H1 (cell line): ENCODE measurements around the gene CIITA. TPM values are rescaled to one million over a fixed set of nuclear protein-coding genes. Genes with fewer than 3 reads are reported as not detected.

ENCODE experiments used
- CTCF ChIA-PET: fragments of 300-600 bp; sonication (Branson Sonifier 250); formaldehyde crosslinking; loops from one replicate; lab custom pipeline; 2021; ENCODE audit not compliant: partially characterized antibody; lab: Charles Lee
- POLR2A ChIA-PET: fragments of 300-600 bp; sonication (Branson Sonifier 250); formaldehyde crosslinking; loops from one replicate; lab custom pipeline; 2021; ENCODE audit warnings: inconsistent platforms; ENCODE audit not compliant: partially characterized antibody; lab: Charles Lee
- DNase-seq, 2 experiments: peaks; one replicate each; pipeline versions ENCODE4 v3.0.0 to v3.0.0-alpha.2; 2010 to 2022; ENCODE audit warnings: low spot score in 2 of 2, low read depth in 1 of 2, mixed read lengths in 1 of 2
- FAIRE-seq: peaks from 2 replicates; lab custom pipeline; 2011; peaks lifted over from hg19 to GRCh38; lab: Jason Lieb, UNC
- H2AFZ ChIP-seq: 2 replicates; pipeline ENCODE4 v1.8.1; 2012; ENCODE audit warnings: low read length, inconsistent platforms
- H2AK5ac ChIP-seq: 2 replicates; pipeline ENCODE4 v1.6.1; 2013; ENCODE audit warnings: low read depth, low read length
- H2BK120ac ChIP-seq: replicated peaks from 2 replicates; pipeline ENCODE3; 2013; ENCODE audit warnings: low read depth, low read length, inconsistent platforms
- H2BK12ac ChIP-seq: 2 replicates; pipeline ENCODE4 v1.6.1; 2013; ENCODE audit warnings: low read depth, low read length
- H2BK15ac ChIP-seq: 2 replicates; pipeline ENCODE4 v1.6.1; 2013; ENCODE audit warnings: low read length
- H2BK20ac ChIP-seq: 2 replicates; pipeline ENCODE4 v1.6.1; 2013; ENCODE audit warnings: low read length
- H2BK5ac ChIP-seq: 2 replicates; pipeline ENCODE4 v1.6.1; 2013; ENCODE audit warnings: low read depth, low read length
- H3K14ac ChIP-seq: 2 replicates; pipeline ENCODE4 v1.6.1; 2013; ENCODE audit warnings: inconsistent platforms; ENCODE audit not compliant: insufficient read length
- H3K18ac ChIP-seq: 2 replicates; pipeline ENCODE4 v1.6.1; 2013; ENCODE audit warnings: low read length; ENCODE audit errors: extremely low read depth
- H3K23ac ChIP-seq: 2 replicates; pipeline ENCODE4 v1.6.1; 2013; ENCODE audit warnings: inconsistent platforms; ENCODE audit not compliant: insufficient read length
- H3K23me2 ChIP-seq: 2 replicates; pipeline ENCODE4 v1.6.1; 2013; ENCODE audit warnings: low read depth, low read length
- H3K27ac ChIP-seq: 2 replicates; pipeline ENCODE4 v1.6.1; 2011; ENCODE audit warnings: low read depth, low read length, inconsistent platforms
- H3K27me3 ChIP-seq, 4 experiments: replicated peaks in 1 of 4; 1 replicate in 1 of 4; 2 replicates in 3 of 4; pipeline versions ENCODE4 v1.6.1 to v1.8.1; 2011 to 2013; ENCODE audit warnings: low read length in 3 of 4, mild to moderate bottlenecking in 3 of 4, inconsistent platforms in 2 of 4, mixed read lengths in 2 of 4, moderate library complexity in 1 of 4; ENCODE audit not compliant: control insufficient read depth in 3 of 4, insufficient read depth in 3 of 4; ENCODE audit errors: extremely low read depth in 1 of 4
- H3K36me3 ChIP-seq, 4 experiments: 2 replicates each; pipeline versions ENCODE4 v1.6.1 to v1.8.1; 2011 to 2013; ENCODE audit warnings: mild to moderate bottlenecking in 4 of 4, low read length in 3 of 4, moderate library complexity in 2 of 4, control low read depth in 1 of 4, inconsistent platforms in 1 of 4; ENCODE audit not compliant: insufficient read depth in 4 of 4, control insufficient read depth in 2 of 4
- H3K4ac ChIP-seq: replicated peaks from 2 replicates; pipeline ENCODE3; 2013; ENCODE audit warnings: low read length, low read depth, mixed read lengths, inconsistent platforms; ENCODE audit not compliant: insufficient read length
- H3K4me1 ChIP-seq, 4 experiments: replicated peaks in 1 of 4; 1 replicate in 1 of 4; 2 replicates in 3 of 4; pipeline versions ENCODE4 v1.6.1 to v1.8.1; 2011 to 2013; ENCODE audit warnings: low read length in 3 of 4, inconsistent platforms in 2 of 4, mixed read lengths in 1 of 4; ENCODE audit not compliant: insufficient read depth in 4 of 4, control insufficient read depth in 3 of 4
- H3K4me2 ChIP-seq, 2 experiments: 2 replicates each; pipeline versions ENCODE4 v1.6.1 to v1.8.1; 2011 to 2013; ENCODE audit warnings: low read depth in 2 of 2, low read length in 2 of 2, control low read depth in 1 of 2, inconsistent platforms in 1 of 2, mild to moderate bottlenecking in 1 of 2; ENCODE audit not compliant: insufficient read depth in 1 of 2
- H3K4me3 ChIP-seq, 4 experiments: fragments of 200-600, 300-600 bp in 1 of 4; sonication (generic), shearing (Covaris generic), sonication (Bioruptor Twin) in 1 of 4; 2 replicates each; pipeline versions ENCODE4 v1.5.1 to v1.8.1; 2011 to 2016; ENCODE audit warnings: low read length in 4 of 4, low read depth in 3 of 4, control low read depth in 2 of 4, inconsistent platforms in 2 of 4, mild to moderate bottlenecking in 2 of 4, mixed read lengths in 1 of 4, moderate library complexity in 1 of 4; ENCODE audit not compliant: insufficient read depth in 2 of 4; ENCODE audit errors: extremely low read depth in 1 of 4
- H3K56ac ChIP-seq: replicated peaks from 2 replicates; pipeline ENCODE3; 2013; ENCODE audit warnings: low read depth, mild to moderate bottlenecking, mixed read lengths, low read length, inconsistent platforms; ENCODE audit not compliant: insufficient read length
- H3K79me1 ChIP-seq: 2 replicates; pipeline ENCODE4 v1.6.1; 2013; ENCODE audit warnings: low read depth, low read length, control low read depth
- H3K79me2 ChIP-seq, 2 experiments: 2 replicates each; pipeline versions ENCODE4 v1.6.1 to v1.8.1; 2012 to 2013; ENCODE audit warnings: low read length in 2 of 2, mild to moderate bottlenecking in 2 of 2, inconsistent platforms in 1 of 2; ENCODE audit not compliant: insufficient read depth in 2 of 2, control insufficient read depth in 1 of 2
- H3K9ac ChIP-seq, 4 experiments: replicated peaks in 1 of 4; 1 replicate in 1 of 4; 2 replicates in 3 of 4; pipeline versions ENCODE4 v1.6.1 to v1.8.1; 2011 to 2013; ENCODE audit warnings: low read depth in 3 of 4, low read length in 3 of 4, control low read depth in 2 of 4, mild to moderate bottlenecking in 2 of 4, moderate library complexity in 2 of 4, inconsistent platforms in 1 of 4; ENCODE audit errors: extremely low read depth in 1 of 4
- H3K9me3 ChIP-seq, 2 experiments: 2 replicates each; pipeline versions ENCODE4 v1.6.1 to v1.8.1; 2012 to 2013; ENCODE audit warnings: mild to moderate bottlenecking in 2 of 2, moderate library complexity in 2 of 2, control low read depth in 1 of 2, inconsistent platforms in 1 of 2, low read depth in 1 of 2, low read length in 1 of 2, mixed read lengths in 1 of 2; ENCODE audit not compliant: insufficient read depth in 2 of 2
- H4K20me1 ChIP-seq, 2 experiments: replicated peaks in 1 of 2; 2 replicates each; pipeline versions ENCODE3 to v1.8.1; 2011 to 2013; ENCODE audit warnings: inconsistent platforms in 2 of 2, low read length in 2 of 2, mild to moderate bottlenecking in 1 of 2; ENCODE audit not compliant: insufficient read depth in 2 of 2, control insufficient read depth in 1 of 2
- H4K5ac ChIP-seq: 2 replicates; pipeline ENCODE4 v1.6.1; 2013; ENCODE audit warnings: low read length, low read depth, mixed read lengths, inconsistent platforms; ENCODE audit not compliant: insufficient read length
- H4K8ac ChIP-seq: 2 replicates; pipeline ENCODE4 v1.8.0; 2013; ENCODE audit warnings: mild to moderate bottlenecking, moderate library complexity, low read length, inconsistent platforms; ENCODE audit not compliant: insufficient read depth; ENCODE audit errors: extremely low read depth
- H4K91ac ChIP-seq: replicated peaks from 2 replicates; pipeline ENCODE3; 2013; ENCODE audit warnings: low read length, mixed read lengths, inconsistent platforms; ENCODE audit not compliant: insufficient read length
- BACH1 ChIP-seq: IDR thresholded peaks from 2 replicates; pipeline ENCODE4 v1.6.1; 2012; ENCODE audit warnings: low read length, improper control_type of control experiment
- CHD2 ChIP-seq: IDR thresholded peaks from 2 replicates; pipeline ENCODE4 v1.6.1; 2012; ENCODE audit warnings: low read length, improper control_type of control experiment
- GABPA ChIP-seq: IDR thresholded peaks from 2 replicates; pipeline ENCODE4 v1.6.1; 2011; ENCODE audit warnings: mild to moderate bottlenecking, low read length, moderate library complexity, borderline replicate concordance; ENCODE audit not compliant: insufficient read depth
- SAP30 ChIP-seq: fragments of 300-600 bp; sonication (generic); IDR thresholded peaks from 2 replicates; pipeline ENCODE4 v1.7.1; 2012; ENCODE audit warnings: low read length, moderate library complexity, mild to moderate bottlenecking, inconsistent platforms; ENCODE audit not compliant: insufficient read depth, insufficient replicate concordance
- SIRT6 ChIP-seq: IDR thresholded peaks from one replicate; pipeline ENCODE4 v1.7.1; 2012; ENCODE audit warnings: low read length, inconsistent platforms
- SP1 ChIP-seq: IDR thresholded peaks from 2 replicates; pipeline ENCODE4 v1.6.1; 2011; ENCODE audit warnings: low read depth, low read length
- SP4 ChIP-seq: IDR thresholded peaks from 2 replicates; pipeline ENCODE4 v1.6.1; 2012; ENCODE audit warnings: low read length, inconsistent platforms
- TEAD4 ChIP-seq: IDR thresholded peaks from 2 replicates; pipeline ENCODE4 v1.6.1; 2012; ENCODE audit warnings: low read depth, low read length, inconsistent platforms, mixed read lengths
- ZNF274 ChIP-seq: IDR thresholded peaks from 2 replicates; pipeline ENCODE4 v1.7.0; 2012; ENCODE audit warnings: low read length, borderline replicate concordance; ENCODE audit errors: extremely low read depth
- WGBS, 2 experiments: shearing (Covaris generic) in 1 of 2; methylation state at CpG; one replicate each; pipeline versions ENCODE4 v1.1.6 to v1.1.7; 2013 to 2015; ENCODE audit warnings: low lambda C conversion rate in 2 of 2, mixed read lengths in 2 of 2, inconsistent platforms in 1 of 2, low coverage in 1 of 2, missing lambda C conversion rate in 1 of 2; ENCODE audit not compliant: insufficient replicate concordance in 2 of 2, insufficient coverage in 1 of 2, insufficient read length in 1 of 2; ENCODE audit errors: extremely low coverage in 1 of 2, missing lambda C conversion rate in 1 of 2; 5-methylcytosine and 5-hydroxymethylcytosine counted together
- polyA plus RNA-seq, 7 experiments: library from polyadenylated mRNA; depleted of rRNA in 3 of 7; stranded (reverse) in 5 of 7; unstranded in 2 of 7; fragments of >200 nt in 5 of 7; fragments of 200-250 nt in 2 of 7; gene quantifications; 1 replicate in 5 of 7; 2 replicates in 1 of 7; 4 replicates in 1 of 7; pipeline versions ENCODE4 v1.2.1 to v1.2.3, GENCODE V29; 2011 to 2013; ENCODE audit warnings: missing spikeins in 2 of 7, mixed read lengths in 2 of 7
- total RNA-seq: library from RNA; stranded (reverse); fragmentation: NEBNext Ultra II Directional; extraction: Animal tissue kit (Norgen Biotek cat#: 25700); gene quantifications from 2 replicates; pipeline ENCODE4 v1.2.1, GENCODE V29; 2021
- TF ChIP-seq, protein P1 (sequence below): IDR thresholded peaks from 2 replicates; pipeline ENCODE4 v1.6.1; 2012; ENCODE audit warnings: low read length, inconsistent platforms

The CIITA gene
- total and polyA plus RNA-seq, 2 of the 8 experiments (the other 6 are each of a cell fraction or from before 2014, with no cell fraction given), result 0.07 to 0.17 TPM

DNA sequence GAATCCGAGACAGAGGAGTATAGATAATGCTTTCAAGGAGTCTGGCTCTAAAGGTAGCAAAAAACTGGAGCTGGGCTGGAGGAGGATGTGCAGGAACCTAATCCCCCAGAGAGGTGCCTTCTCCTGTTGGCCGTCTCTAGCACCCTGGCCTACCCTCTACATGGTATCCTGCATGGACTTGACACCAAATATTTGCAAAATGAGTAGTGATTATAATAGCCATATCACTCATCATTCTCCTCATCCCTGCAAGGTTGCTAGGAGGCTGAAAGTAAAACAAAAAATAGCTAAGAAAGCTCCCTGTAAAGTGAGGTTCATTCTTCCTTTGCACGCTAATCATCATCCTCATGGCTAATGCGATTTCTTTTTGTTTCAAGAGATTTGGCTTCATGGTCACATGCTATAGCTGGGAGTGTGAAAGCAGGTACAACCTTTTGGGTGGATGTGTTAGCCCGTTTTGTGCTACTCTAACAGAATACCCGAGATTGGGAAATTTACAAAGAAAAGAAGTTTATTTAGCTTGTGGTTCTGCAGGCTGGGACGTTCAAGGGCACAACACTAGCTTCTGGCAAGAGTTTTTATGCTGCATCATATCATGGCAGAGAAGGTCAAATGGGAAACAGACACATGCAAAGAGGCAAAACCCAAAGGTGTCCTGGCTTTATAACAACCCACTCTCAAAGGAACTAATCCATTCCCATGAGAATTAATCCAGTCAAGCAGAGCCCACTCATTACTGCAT is 27.1 kb upstream of the CIITA start:
- Histone ChIP-seq H3K9me3 (no peaks in the 10 kb centered on the region), H2BK120ac (no peak overlapping the region), H2BK12ac (no peak overlapping the region), H3K79me1 (no peaks in the 10 kb centered on the region), H4K8ac (no peak overlapping the region), H3K18ac (no peak overlapping the region), H3K23ac (no peak overlapping the region), H2AK5ac (no peak overlapping the region), H2BK20ac (no peak overlapping the region), H3K4me1 (no peaks in the 10 kb centered on the region), H2AFZ (no peak overlapping the region), H3K4ac (no peak overlapping the region), H3K14ac (no peak overlapping the region), H3K9ac (no peak overlapping the region), H3K56ac (no peak overlapping the region), H3K4me2 (no peak overlapping the region), H2BK5ac (no peak overlapping the region), H2BK15ac (no peak overlapping the region), H3K36me3 (no peaks in the 10 kb centered on the region), H3K4me3 (no peak overlapping the region), H3K27ac (no peak overlapping the region), H4K5ac (no peak overlapping the region), H3K23me2 (no peaks in the 10 kb centered on the region), H3K27me3 (no peaks in the 10 kb centered on the region; a peak in 1 of 7 replicates), H4K20me1 (no peaks in the 10 kb centered on the region), H4K91ac (no peak overlapping the region), H3K79me2 (no peaks in the 10 kb centered on the region)
- TF ChIP-seq SP4 (no peak), SIRT6 (no peak), BACH1 (no peak), SAP30 (no peak), GABPA (no peak), TEAD4 (no peak), SP1 (no peak), CHD2 (no peak), ZNF274 (no peak)
- TF ChIP-seq, protein P1, sequence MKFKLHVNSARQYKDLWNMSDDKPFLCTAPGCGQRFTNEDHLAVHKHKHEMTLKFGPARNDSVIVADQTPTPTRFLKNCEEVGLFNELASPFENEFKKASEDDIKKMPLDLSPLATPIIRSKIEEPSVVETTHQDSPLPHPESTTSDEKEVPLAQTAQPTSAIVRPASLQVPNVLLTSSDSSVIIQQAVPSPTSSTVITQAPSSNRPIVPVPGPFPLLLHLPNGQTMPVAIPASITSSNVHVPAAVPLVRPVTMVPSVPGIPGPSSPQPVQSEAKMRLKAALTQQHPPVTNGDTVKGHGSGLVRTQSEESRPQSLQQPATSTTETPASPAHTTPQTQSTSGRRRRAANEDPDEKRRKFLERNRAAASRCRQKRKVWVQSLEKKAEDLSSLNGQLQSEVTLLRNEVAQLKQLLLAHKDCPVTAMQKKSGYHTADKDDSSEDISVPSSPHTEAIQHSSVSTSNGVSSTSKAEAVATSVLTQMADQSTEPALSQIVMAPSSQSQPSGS, result no peak
- ChIA-PET POLR2A (no interaction called here), CTCF (no interaction called here)
- DNase-seq (no peak), FAIRE-seq (no peak)
- WGBS, 2 experiments, result 80% methylated on average over 7 of the region's 7 CpGs; no CpG with 5 or more reads in 1 of the 2 experiments
